ENCODE data around the gene ALKBH4.

Gene ALKBH4

GRCh38 chr7:102418592-102418991 lies 46.1 kb downstream of the ALKBH4 start:
- no peak overlapping the region for H4K91ac ChIP-seq (ENCODE audit: low read depth, low read length, poor library complexity)
- H3K4me2 ChIP-seq (ENCODE audit: insufficient read depth, low read length, poor library complexity, severe bottlenecking): no peak overlapping the region
- no peaks in the 10 kb centered on the region for H3K4me1 ChIP-seq (ENCODE audit: control insufficient read depth in 2 of 2, insufficient read depth in 1 of 2, low read depth in 1 of 2, low read length in 2 of 2)
- no peak for DNase-seq (ENCODE audit: low spot score)
- peaks cover 23 to 84% of the 10 kb centered on the region in 2 donors for H3K36me3 ChIP-seq (replicated peaks in 1 of 2; ENCODE audit: control insufficient read depth in 2 of 2, insufficient read depth in 2 of 2, low read length in 2 of 2)
- H4K8ac ChIP-seq (ENCODE audit: low read depth, low read length): no peak overlapping the region
- WGBS, 2 donors (ENCODE audit: extremely low coverage in 2 of 2, insufficient read length in 2 of 2, insufficient replicate concordance in 1 of 2): no CpG with 5 or more reads among the region's 5 CpGs
- H3K27me3 ChIP-seq (ENCODE audit: control insufficient read depth in 3 of 3, insufficient read depth in 3 of 3, low read depth in 1 of 3, low read length in 3 of 3): no peaks in the 10 kb centered on the region
- no peak overlapping the region for H3K4ac ChIP-seq (ENCODE audit: low read length)
- no peak overlapping the region for H2AFZ ChIP-seq (ENCODE audit: low read length)
- no peak overlapping the region for H3K23ac ChIP-seq (ENCODE audit: low read depth, low read length, poor library complexity)
- no peak overlapping the region for H3K9ac ChIP-seq (ENCODE audit: low read depth, low read length, poor library complexity)
- H2BK12ac ChIP-seq (ENCODE audit: low read length): no peak overlapping the region
- H3K27ac ChIP-seq (replicated peaks; ENCODE audit: low read length): no peak overlapping the region
- peaks cover 2% of the 10 kb centered on the region for H3K79me1 ChIP-seq (ENCODE audit: low read depth, low read length)
- no peak overlapping the region for H2BK5ac ChIP-seq (ENCODE audit: low read length)
- no peak overlapping the region for H2BK120ac ChIP-seq (ENCODE audit: low read depth, low read length)
- no peak overlapping the region for H2BK15ac ChIP-seq (ENCODE audit: low read length)
- H3K4me3 ChIP-seq (ENCODE audit: low read length in 2 of 2): no peak overlapping the region
- H3K18ac ChIP-seq (ENCODE audit: low read length): no peak overlapping the region
- H3K14ac ChIP-seq (ENCODE audit: low read length): no peak overlapping the region
- no peak overlapping the region for H2AK5ac ChIP-seq (ENCODE audit: low read depth, low read length)
- H3K9me3 ChIP-seq (replicated peaks in 1 of 2; ENCODE audit: control insufficient read depth in 2 of 2, insufficient read depth in 1 of 2, low read depth in 1 of 2, low read length in 2 of 2): no peaks in the 10 kb centered on the region

DNA sequence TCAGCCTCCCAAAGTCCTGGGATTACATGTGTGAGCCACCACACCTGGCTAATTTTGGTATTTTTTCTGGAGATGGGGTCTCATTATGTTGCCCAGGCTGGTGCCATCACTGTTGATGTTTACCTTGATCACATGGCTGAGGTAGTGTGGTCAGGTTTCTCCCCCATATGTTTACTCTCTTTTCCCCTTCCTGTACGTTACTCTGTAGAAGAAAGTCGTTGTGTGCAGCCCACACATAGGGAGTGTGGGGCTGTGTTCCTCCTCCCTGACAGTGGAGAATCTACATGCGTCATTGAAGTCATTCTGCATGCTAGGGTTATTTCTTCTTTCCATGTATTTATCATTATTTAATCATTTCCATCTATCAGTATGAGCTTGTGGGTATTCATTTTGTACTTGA lies 47.6 kb downstream of the ALKBH4 start:
- Histone ChIP-seq H3K27ac (replicated peaks; ENCODE audit: low read length) (no peak overlapping the region), H2BK12ac (ENCODE audit: low read length) (no peak overlapping the region), H3K4ac (ENCODE audit: low read length) (no peak overlapping the region), H3K79me1 (ENCODE audit: low read depth, low read length) (peaks cover 7% of the 10 kb centered on the region), H2AK5ac (ENCODE audit: low read depth, low read length) (no peak overlapping the region), H2AFZ (ENCODE audit: low read length) (no peak overlapping the region), H3K4me2 (ENCODE audit: insufficient read depth, low read length, poor library complexity, severe bottlenecking) (no peak overlapping the region), H4K91ac (ENCODE audit: low read depth, low read length, poor library complexity) (no peak overlapping the region), H4K8ac (ENCODE audit: low read depth, low read length) (no peak overlapping the region), H2BK15ac (ENCODE audit: low read length) (no peak overlapping the region), H2BK120ac (ENCODE audit: low read depth, low read length) (no peak overlapping the region), H3K14ac (ENCODE audit: low read length) (no peak overlapping the region), H2BK5ac (ENCODE audit: low read length) (no peak overlapping the region), H3K4me1 (ENCODE audit: control insufficient read depth in 2 of 2, insufficient read depth in 1 of 2, low read depth in 1 of 2, low read length in 2 of 2) (no peaks in the 10 kb centered on the region), H3K4me3 (ENCODE audit: low read length in 2 of 2) (no peak overlapping the region), H3K23ac (ENCODE audit: low read depth, low read length, poor library complexity) (no peak overlapping the region), H3K9ac (ENCODE audit: low read depth, low read length, poor library complexity) (no peak overlapping the region), H3K27me3 (ENCODE audit: control insufficient read depth in 3 of 3, insufficient read depth in 3 of 3, low read depth in 1 of 3, low read length in 3 of 3) (no peaks in the 10 kb centered on the region), H3K9me3 (replicated peaks in 1 of 2; ENCODE audit: control insufficient read depth in 2 of 2, insufficient read depth in 1 of 2, low read depth in 1 of 2, low read length in 2 of 2) (no peaks in the 10 kb centered on the region), H3K36me3 (replicated peaks in 1 of 2; ENCODE audit: control insufficient read depth in 2 of 2, insufficient read depth in 2 of 2, low read length in 2 of 2) (peaks cover 31 to 96% of the 10 kb centered on the region in 2 donors), H3K18ac (ENCODE audit: low read length) (no peak overlapping the region)
- no CpG with 5 or more reads among the region's 3 CpGs for WGBS, 2 donors (ENCODE audit: extremely low coverage in 2 of 2, insufficient read length in 2 of 2, insufficient replicate concordance in 1 of 2)
- DNase-seq (ENCODE audit: low spot score): no peak

DNA sequence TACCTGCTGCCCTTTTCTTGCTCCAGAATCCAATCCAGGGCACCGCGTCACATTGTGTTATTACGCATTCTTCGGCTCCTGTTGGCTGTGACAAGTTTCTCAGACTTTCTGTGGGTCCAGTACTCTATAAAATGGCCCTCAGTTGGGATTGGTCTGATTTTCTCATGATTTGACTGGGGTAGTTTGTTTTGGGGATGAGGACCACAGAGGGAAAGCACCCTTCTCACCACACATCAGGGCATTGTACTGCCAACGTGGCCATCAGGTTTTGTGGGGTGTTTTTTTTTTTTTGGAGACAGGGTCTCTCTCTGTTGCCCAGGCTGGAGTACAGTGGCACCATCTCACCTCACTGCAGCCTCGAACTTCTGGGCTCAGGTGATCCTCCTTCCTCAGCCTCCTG lies 48.3 kb downstream of the ALKBH4 start:
- H2BK12ac ChIP-seq (ENCODE audit: low read length): no peak overlapping the region
- H3K79me1 ChIP-seq (ENCODE audit: low read depth, low read length): peaks cover 7% of the 10 kb centered on the region
- no peak overlapping the region for H2BK120ac ChIP-seq (ENCODE audit: low read depth, low read length)
- no peaks in the 10 kb centered on the region for H3K27me3 ChIP-seq (ENCODE audit: control insufficient read depth in 3 of 3, insufficient read depth in 3 of 3, low read depth in 1 of 3, low read length in 3 of 3)
- no peak overlapping the region for H2AFZ ChIP-seq (ENCODE audit: low read length)
- no peak overlapping the region for H2AK5ac ChIP-seq (ENCODE audit: low read depth, low read length)
- peaks cover 31 to 96% of the 10 kb centered on the region in 2 donors for H3K36me3 ChIP-seq (replicated peaks in 1 of 2; ENCODE audit: control insufficient read depth in 2 of 2, insufficient read depth in 2 of 2, low read length in 2 of 2)
- H3K23ac ChIP-seq (ENCODE audit: low read depth, low read length, poor library complexity): no peak overlapping the region
- H4K91ac ChIP-seq (ENCODE audit: low read depth, low read length, poor library complexity): no peak overlapping the region
- no peaks in the 10 kb centered on the region for H3K4me1 ChIP-seq (ENCODE audit: control insufficient read depth in 2 of 2, insufficient read depth in 1 of 2, low read depth in 1 of 2, low read length in 2 of 2)
- WGBS, 2 donors (ENCODE audit: extremely low coverage in 2 of 2, insufficient read length in 2 of 2, insufficient replicate concordance in 1 of 2): no CpG with 5 or more reads among the region's 6 CpGs
- H3K9ac ChIP-seq (ENCODE audit: low read depth, low read length, poor library complexity): no peak overlapping the region
- no peak overlapping the region for H3K4me2 ChIP-seq (ENCODE audit: insufficient read depth, low read length, poor library complexity, severe bottlenecking)
- no peak overlapping the region for H3K18ac ChIP-seq (ENCODE audit: low read length)
- H3K14ac ChIP-seq (ENCODE audit: low read length): no peak overlapping the region
- H3K4ac ChIP-seq (ENCODE audit: low read length): no peak overlapping the region
- no peak overlapping the region for H2BK5ac ChIP-seq (ENCODE audit: low read length)
- no peak overlapping the region for H4K8ac ChIP-seq (ENCODE audit: low read depth, low read length)
- no peak overlapping the region for H3K4me3 ChIP-seq (ENCODE audit: low read length in 2 of 2)
- H2BK15ac ChIP-seq (ENCODE audit: low read length): no peak overlapping the region
- no peaks in the 10 kb centered on the region for H3K9me3 ChIP-seq (replicated peaks in 1 of 2; ENCODE audit: control insufficient read depth in 2 of 2, insufficient read depth in 1 of 2, low read depth in 1 of 2, low read length in 2 of 2)
- H3K27ac ChIP-seq (replicated peaks; ENCODE audit: low read length): no peak overlapping the region
- no peak for DNase-seq (ENCODE audit: low spot score)

- H3K18ac ChIP-seq (ENCODE audit: low read length): no peak overlapping the region
- no peak overlapping the region for H3K4ac ChIP-seq (ENCODE audit: low read length)
- WGBS, 2 donors (ENCODE audit: extremely low coverage in 2 of 2, insufficient read length in 2 of 2, insufficient replicate concordance in 1 of 2): no CpG with 5 or more reads among the region's 12 CpGs
- no peak overlapping the region for H2AFZ ChIP-seq (ENCODE audit: low read length)
- H3K4me1 ChIP-seq (ENCODE audit: control insufficient read depth in 2 of 2, insufficient read depth in 1 of 2, low read depth in 1 of 2, low read length in 2 of 2): no peaks in the 10 kb centered on the region
- peaks cover 7% of the 10 kb centered on the region for H3K79me1 ChIP-seq (ENCODE audit: low read depth, low read length)
- no peak overlapping the region for H2BK5ac ChIP-seq (ENCODE audit: low read length)
- no peak overlapping the region for H4K91ac ChIP-seq (ENCODE audit: low read depth, low read length, poor library complexity)
- H2AK5ac ChIP-seq (ENCODE audit: low read depth, low read length): no peak overlapping the region
- H3K27me3 ChIP-seq (ENCODE audit: control insufficient read depth in 3 of 3, insufficient read depth in 3 of 3, low read depth in 1 of 3, low read length in 3 of 3): no peaks in the 10 kb centered on the region
- H2BK15ac ChIP-seq (ENCODE audit: low read length): no peak overlapping the region
- no peak overlapping the region for H3K27ac ChIP-seq (replicated peaks; ENCODE audit: low read length)
- H3K4me2 ChIP-seq (ENCODE audit: insufficient read depth, low read length, poor library complexity, severe bottlenecking): no peak overlapping the region
- H3K9ac ChIP-seq (ENCODE audit: low read depth, low read length, poor library complexity): no peak overlapping the region
- peak overlapping the region in 1 of 2 donors; percentile 53 for H3K4me3 ChIP-seq (ENCODE audit: low read length in 2 of 2)
- H4K8ac ChIP-seq (ENCODE audit: low read depth, low read length): no peak overlapping the region
- H3K23ac ChIP-seq (ENCODE audit: low read depth, low read length, poor library complexity): peak overlapping the region; percentile 32
- DNase-seq (ENCODE audit: low spot score): no peak
- H3K36me3 ChIP-seq (replicated peaks in 1 of 2; ENCODE audit: control insufficient read depth in 2 of 2, insufficient read depth in 2 of 2, low read length in 2 of 2): peaks cover 29 to 96% of the 10 kb centered on the region in 2 donors
- no peak overlapping the region for H2BK120ac ChIP-seq (ENCODE audit: low read depth, low read length)
- H2BK12ac ChIP-seq (ENCODE audit: low read length): no peak overlapping the region
- no peaks in the 10 kb centered on the region for H3K9me3 ChIP-seq (replicated peaks in 1 of 2; ENCODE audit: control insufficient read depth in 2 of 2, insufficient read depth in 1 of 2, low read depth in 1 of 2, low read length in 2 of 2)
- no peak overlapping the region for H3K14ac ChIP-seq (ENCODE audit: low read length)
Measured at GRCh38 chr7:102415685-102416225, 48.9 kb downstream of the ALKBH4 start.
